ENCODE measurements around the gene SH3RF3.
"Not testable (repeated sequence)": the region's sequence is repeated elsewhere in the genome, so short reads cannot be mapped to it uniquely, and the experiment has no call there.

The SH3RF3 gene

GRCh38 chr2:109527846-109528705, 399.1 kb downstream of the SH3RF3 start:
- DNase-seq (ENCODE audit: low read depth): no peak

DNA sequence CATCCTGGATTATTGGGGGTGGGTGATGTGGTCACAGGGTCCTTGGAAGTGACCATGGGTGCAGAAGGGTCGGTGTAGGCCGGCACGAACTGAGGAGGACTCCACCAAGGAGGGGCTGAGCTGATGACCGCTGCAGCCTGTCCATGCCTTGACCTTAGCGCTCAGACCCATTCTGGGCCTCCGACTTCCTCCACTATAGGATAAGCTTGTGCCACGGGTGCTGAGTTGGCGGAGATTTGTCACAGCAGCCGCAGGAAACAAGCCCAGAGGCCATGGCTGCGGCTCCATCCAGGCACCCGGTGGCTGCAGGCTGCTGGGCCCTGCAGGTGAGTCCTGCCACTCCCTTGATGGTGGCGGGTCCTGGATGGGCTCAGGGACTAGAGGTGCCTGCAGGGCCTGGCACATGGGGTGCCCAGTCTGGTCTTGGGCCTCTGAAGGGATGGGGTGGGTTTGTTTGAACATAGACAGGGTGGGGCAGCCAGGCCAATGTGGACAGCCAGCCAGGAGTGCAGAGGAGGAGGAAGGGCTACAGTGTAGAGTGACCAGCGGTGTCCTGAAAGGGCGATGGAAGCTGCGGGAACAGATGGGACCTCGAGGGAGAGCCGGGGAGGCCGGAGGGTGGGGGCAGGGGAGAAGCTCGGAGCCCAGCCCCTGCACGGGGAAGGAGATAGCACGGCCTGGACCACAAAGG, 400.0 kb downstream of the SH3RF3 start:
- no peak for DNase-seq (ENCODE audit: low read depth)

- DNase-seq (ENCODE audit: low read depth): no peak
Measured at GRCh38 chr2:109529532-109530449, 400.8 kb downstream of the SH3RF3 start.

- no peak for DNase-seq (ENCODE audit: low read depth)
Measured at GRCh38 chr2:109530712-109531111, 401.7 kb downstream of the SH3RF3 start.

- DNase-seq (ENCODE audit: low read depth): no peak
Measured at GRCh38 chr2:109531221-109531620, 402.2 kb downstream of the SH3RF3 start.

DNA sequence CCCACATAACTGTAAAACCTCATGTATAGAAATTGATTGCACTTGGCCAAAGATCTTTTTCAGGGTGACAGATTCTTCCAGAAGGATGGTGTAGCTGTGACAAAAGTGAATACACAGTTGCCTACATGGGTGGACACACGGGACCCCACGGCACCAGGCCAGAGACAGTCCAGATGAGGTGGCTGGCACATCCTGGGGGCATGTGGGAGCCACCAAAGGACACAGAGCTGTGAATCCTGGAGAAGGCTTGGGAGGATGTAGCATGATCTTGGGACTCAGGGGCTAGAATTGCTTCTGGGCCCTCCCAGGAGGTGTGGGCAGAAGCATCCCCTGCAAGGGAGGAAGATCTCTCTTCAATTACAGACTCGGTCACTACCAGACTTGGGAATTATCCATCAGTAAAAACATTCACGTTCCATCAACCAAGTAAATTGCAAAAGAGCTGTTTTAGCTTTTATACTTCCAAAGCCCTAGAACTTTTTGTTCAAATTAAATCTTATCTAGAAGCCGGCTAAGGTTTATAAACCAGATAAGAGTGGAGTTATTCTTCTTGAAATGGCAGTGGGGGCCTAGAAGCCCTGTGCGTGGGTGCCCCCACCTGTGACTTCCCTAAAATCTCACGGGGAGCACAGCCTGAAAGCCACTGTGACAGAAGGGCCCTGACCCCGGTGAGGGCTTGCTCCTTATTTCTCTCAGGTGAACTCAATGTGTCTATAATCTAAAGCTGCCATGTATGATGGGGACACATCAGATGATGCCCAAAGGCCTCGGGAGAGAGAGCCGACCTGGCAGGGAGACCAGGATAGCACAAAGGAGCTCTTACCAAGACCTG, 403.1 kb downstream of the SH3RF3 start:
- DNase-seq (ENCODE audit: low read depth): no peak

DNA sequence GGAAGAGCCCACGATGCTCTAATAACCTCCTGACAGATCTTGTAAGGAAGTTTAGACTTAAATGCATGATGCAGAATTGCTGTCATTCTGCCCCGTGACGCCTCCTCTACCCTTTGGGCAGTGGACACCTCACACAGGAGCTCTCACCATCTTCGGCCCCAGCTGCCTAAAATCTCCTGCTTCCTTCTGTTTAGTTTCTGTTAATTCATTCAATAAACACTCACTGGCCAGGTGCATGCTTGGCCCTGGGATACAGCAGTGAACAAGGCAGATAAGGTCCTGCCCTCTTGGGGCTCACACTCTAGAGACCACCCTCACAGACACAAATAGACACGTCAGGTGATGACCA, 403.7 kb downstream of the SH3RF3 start:
- DNase-seq (ENCODE audit: low read depth): no peak

DNA sequence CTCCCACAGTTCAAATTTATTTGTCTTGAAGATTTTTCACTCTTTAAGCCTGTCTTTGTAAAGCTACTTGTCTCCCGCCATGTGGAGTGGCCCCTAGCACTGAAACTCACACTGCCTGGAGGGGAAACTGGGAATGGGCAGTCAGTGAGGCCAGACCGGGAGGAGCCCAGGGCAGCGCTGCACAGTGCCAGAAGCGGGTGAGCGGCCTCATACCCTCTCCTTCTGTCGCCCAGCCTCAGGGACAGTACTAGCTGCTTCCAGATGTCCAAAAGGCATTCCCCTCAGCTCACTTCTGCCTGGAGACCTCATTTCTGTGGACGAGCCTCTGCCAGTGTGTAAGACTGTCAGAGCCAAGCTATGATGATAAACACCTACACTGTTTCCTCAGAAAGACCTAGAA, 404.8 kb downstream of the SH3RF3 start:
- DNase-seq (ENCODE audit: low read depth): no peak

DNA sequence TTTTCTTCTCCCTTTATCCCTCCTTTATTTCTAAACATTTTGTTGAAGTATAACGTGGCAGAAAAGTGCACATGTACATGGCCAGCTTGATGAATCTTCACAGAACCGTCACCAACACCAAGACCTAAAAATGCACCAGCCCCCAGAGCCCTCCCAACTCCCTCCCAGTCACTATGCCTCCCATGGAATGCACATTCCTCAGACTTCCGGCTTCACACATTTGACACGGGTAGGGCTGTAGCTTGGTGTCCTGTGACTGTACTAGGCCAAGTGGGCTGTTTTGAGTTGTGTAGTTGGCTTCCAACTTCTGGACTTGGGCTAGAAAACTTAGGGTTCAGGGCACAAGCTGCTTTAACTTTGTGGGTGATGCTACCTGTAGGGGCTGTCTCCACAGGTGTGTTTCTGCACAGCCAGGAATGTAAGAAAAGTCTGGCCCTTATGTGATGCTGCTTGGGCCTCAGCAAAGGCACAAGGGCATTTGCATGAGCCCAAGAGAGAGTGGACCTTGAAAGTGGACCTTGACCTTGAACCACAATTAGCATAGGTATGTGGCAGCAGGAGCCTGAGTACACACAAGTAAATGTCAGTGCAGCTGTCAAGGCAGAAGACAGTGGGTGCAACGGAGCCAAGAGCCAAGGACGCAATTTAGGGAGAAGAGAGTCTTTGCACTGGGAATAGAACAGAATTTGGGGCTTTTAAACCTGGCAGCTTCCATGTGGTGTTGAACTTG, 406.4 kb downstream of the SH3RF3 start:
- no peak for DNase-seq (ENCODE audit: low read depth)

GRCh38 chr2:109536556-109536955, 407.6 kb downstream of the SH3RF3 start:
- not testable (repeated sequence) for DNase-seq (ENCODE audit: low read depth)

DNA sequence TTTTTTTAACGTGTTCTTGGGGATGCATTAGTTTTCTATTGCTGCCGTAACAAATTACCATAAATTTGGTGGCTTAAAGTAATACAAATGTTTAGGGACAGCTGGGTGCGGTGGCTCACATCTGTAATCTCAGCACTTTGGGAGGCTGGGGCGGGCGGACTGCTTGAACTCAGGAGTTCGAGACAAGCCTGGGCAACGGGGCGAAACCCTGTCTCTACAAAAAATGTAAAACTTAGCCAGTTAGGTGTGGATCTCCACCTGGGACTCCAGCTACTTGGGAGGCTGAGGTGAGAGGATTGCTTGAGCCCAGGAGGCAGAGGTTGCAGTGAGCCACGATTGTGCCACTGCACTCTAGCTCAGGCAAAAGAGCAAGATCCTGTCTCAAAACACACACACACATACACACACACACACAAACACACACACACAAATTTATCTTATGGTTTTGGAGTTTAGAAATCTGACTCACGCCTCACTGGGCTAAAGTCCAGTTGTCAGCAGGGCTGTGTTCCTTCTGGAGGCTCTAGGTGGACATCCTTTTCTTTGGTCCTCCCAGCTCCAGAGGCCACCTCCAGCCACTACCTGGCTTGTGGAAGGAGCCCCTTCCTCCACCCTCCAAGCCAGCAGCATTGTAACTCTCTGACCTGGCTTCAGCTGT, 408.7 kb downstream of the SH3RF3 start:
- no peak for DNase-seq (ENCODE audit: low read depth)

DNA sequence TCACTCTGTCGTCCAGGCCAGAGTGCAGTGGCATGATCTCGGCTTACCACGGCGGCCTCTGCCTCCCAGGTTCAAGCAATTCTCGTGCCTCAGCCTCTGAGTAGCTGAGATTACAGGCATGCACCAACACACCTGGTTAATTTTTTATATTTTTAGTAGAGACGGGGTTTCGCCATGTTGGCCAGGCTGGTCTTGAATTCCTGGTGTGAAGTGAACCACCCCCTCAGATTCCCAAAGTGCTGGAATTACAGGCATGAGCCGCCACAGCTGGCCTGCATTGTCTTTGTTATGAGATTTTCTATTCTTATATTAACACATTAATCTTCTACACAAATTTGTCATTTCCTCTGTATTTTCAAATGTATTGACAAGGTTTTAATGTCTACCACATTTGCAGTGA, 409.5 kb downstream of the SH3RF3 start:
- no peak for DNase-seq (ENCODE audit: low read depth)

DNA sequence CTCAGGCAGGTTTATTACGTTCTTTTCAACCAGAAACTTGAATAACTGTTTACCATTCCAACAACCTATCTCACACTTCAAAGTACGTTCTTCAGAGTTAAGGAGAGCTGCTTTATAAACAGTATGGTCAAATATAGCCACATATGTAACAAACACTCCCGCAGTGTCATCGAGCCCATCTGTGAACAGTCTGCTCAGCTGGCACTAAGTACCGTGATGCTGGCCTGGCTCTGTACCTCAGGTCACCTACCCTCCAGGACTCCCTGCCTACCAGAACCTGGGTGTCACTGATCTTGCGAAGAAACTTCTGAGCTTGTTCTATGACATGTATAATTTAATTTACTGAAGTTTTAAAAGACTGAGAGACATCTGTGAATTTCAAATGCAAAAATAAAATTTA, 413.4 kb downstream of the SH3RF3 start:
- DNase-seq (ENCODE audit: low read depth): no peak

- peak; percentile 24 for DNase-seq (ENCODE audit: low read depth)
Measured at GRCh38 chr2:109545828-109546713, 417.1 kb downstream of the SH3RF3 start.

GRCh38 chr2:109547280-109547679, 418.3 kb downstream of the SH3RF3 start:
- no peak for DNase-seq (ENCODE audit: low read depth)

DNA sequence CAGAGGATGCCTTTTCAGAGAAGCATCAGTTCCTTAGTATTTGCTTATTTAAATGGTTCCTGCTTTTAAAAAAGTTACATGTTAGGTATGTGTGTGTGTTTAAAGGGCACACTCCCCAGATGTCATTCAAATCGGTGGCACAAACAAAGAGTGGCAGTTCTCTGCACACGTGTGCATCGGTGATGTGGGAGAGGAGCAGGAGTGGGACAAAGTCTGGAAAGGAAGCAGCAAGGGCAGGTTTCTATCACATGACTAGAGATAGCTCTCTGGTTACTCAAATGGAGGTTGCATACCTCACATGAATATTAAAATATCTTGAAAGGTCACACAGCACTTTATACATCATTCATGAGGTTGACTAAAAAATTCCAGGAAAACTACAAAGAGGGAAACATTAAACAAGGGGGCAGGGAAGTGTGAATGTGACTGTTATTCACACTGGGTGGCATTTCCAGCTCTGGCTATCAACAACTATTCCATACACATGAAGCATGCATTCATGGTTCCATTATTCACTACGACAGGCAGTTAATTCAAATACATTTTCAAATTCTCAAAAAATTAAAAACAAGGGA, 420.1 kb downstream of the SH3RF3 start:
- no peak for DNase-seq (ENCODE audit: low read depth)

All from GM04504 (cell line).